ENCODE data around the gene ZNF724. TPM values are rescaled to one million over a fixed set of nuclear protein-coding genes. Genes with fewer than 3 reads are reported as not detected.

Gene ZNF724
- total and polyA plus RNA-seq, 10 of the 15 experiments (the other 5 are each of a cell fraction or from before 2014, with no cell fraction given), result 0.71 to 14.7 (median 4.2) TPM

- TF ChIP-seq, protein P1, sequence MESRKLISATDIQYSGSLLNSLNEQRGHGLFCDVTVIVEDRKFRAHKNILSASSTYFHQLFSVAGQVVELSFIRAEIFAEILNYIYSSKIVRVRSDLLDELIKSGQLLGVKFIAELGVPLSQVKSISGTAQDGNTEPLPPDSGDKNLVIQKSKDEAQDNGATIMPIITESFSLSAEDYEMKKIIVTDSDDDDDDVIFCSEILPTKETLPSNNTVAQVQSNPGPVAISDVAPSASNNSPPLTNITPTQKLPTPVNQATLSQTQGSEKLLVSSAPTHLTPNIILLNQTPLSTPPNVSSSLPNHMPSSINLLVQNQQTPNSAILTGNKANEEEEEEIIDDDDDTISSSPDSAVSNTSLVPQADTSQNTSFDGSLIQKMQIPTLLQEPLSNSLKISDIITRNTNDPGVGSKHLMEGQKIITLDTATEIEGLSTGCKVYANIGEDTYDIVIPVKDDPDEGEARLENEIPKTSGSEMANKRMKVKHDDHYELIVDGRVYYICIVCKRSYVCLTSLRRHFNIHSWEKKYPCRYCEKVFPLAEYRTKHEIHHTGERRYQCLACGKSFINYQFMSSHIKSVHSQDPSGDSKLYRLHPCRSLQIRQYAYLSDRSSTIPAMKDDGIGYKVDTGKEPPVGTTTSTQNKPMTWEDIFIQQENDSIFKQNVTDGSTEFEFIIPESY (IDR thresholded peaks at IDR 0.05), result no peak
- TF ChIP-seq E2F4 (IDR thresholded peaks at IDR 0.05; ENCODE audit: low read depth, low read length) (no peak), PBX3 (IDR thresholded peaks at IDR 0.05; ENCODE audit: insufficient replicate concordance, low read depth, low read length) (no peak), NR2C1 (IDR thresholded peaks at IDR 0.05) (no peak), IKZF2 (IDR thresholded peaks at IDR 0.05) (no peak), FOXK2 (IDR thresholded peaks at IDR 0.05) (no peak), NFYB (IDR thresholded peaks at IDR 0.05; ENCODE audit: insufficient read depth, low read depth, low read length) (no peak)
Measured at GRCh38 chr19:23203841-23204344, 46.3 kb downstream of the ZNF724 start (continued).

DNA sequence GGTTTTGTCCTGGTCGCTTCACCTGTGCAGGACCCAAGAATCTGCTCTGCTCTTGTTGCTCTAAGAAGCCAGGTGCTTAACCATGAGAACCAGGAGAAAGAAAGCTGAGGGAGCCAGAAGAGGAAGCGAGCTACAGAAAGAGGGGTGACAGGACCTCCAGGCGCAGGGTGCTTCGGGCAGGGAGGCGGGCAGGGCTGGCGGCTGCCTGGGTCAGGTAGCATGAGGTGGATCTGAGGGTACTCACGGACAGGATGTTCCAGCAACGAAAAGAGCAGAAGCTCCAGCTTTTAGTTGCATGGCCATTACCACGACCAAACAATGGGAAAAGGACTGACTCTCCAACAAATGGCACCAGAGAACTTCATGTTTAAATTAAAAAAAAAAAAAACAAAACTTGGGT, 59.9 kb downstream of the ZNF724 start:
- in situ Hi-C loops (cut with MboI), result no loop called here
- Histone ChIP-seq H3K27ac (ENCODE audit: control insufficient read depth, insufficient read depth) (no peak overlapping the region), H4K20me1 (ENCODE audit: control insufficient read depth, insufficient read depth) (no peaks in the 10 kb centered on the region), H3K9ac (ENCODE audit: control insufficient read depth, insufficient read depth, low read length) (no peak overlapping the region), H3K36me3 (ENCODE audit: control insufficient read depth in 2 of 2, insufficient read depth in 2 of 2, low read length in 1 of 2) (no peaks in the 10 kb centered on the region), H3K4me3 (no peak overlapping the region), H3K79me2 (ENCODE audit: control insufficient read depth, insufficient read depth, low read length) (no peaks in the 10 kb centered on the region), H3K9me3 (replicated peaks; ENCODE audit: control insufficient read depth, insufficient read depth, low read length) (no peaks in the 10 kb centered on the region; the same call in 2 of the 3 replicates), H3K4me1 (ENCODE audit: control insufficient read depth, insufficient read depth, low read length) (no peaks in the 10 kb centered on the region), H3K4me2 (ENCODE audit: control insufficient read depth, insufficient read depth) (no peak overlapping the region), H3K27me3 (replicated peaks in 1 of 2; ENCODE audit: control insufficient read depth in 2 of 2, insufficient read depth in 2 of 2, low read length in 1 of 2) (no peaks in the 10 kb centered on the region), H2AFZ (ENCODE audit: control insufficient read depth, low read depth, low read length) (no peak overlapping the region)
- no peak for DNase-seq (ENCODE audit: low read depth, low spot score)
- RAD21 ChIA-PET (ENCODE audit: unreplicated experiment), result no interaction called here
- FAIRE-seq, result no peak
- no TSS peak for BruUV-seq (replicated peaks)
- intact Hi-C loops (cut with micrococcal nuclease; ENCODE audit: unreplicated experiment), result no loop called here
- no peak for ATAC-seq
- WGBS (ENCODE audit: insufficient coverage, insufficient replicate concordance, low lambda C conversion rate, missing lambda C conversion rate), result 49% methylated on average over 9 of the region's 9 CpGs
- SMC1A ChIA-PET (ENCODE audit: uncharacterized antibody, unreplicated experiment), result no interaction called here
- CTCF ChIA-PET, result no interaction called here
- POLR2A ChIA-PET, result no interaction called here
- TF ChIP-seq, protein P2, sequence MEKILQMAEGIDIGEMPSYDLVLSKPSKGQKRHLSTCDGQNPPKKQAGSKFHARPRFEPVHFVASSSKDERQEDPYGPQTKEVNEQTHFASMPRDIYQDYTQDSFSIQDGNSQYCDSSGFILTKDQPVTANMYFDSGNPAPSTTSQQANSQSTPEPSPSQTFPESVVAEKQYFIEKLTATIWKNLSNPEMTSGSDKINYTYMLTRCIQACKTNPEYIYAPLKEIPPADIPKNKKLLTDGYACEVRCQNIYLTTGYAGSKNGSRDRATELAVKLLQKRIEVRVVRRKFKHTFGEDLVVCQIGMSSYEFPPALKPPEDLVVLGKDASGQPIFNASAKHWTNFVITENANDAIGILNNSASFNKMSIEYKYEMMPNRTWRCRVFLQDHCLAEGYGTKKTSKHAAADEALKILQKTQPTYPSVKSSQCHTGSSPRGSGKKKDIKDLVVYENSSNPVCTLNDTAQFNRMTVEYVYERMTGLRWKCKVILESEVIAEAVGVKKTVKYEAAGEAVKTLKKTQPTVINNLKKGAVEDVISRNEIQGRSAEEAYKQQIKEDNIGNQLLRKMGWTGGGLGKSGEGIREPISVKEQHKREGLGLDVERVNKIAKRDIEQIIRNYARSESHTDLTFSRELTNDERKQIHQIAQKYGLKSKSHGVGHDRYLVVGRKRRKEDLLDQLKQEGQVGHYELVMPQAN (conservative IDR thresholded peaks at IDR 0.05), result no peak
- TF ChIP-seq NRF1 (conservative IDR thresholded peaks at IDR 0.05; ENCODE audit: low read depth, low read length) (no peak), POLR2A (IDR thresholded peaks at IDR 0.05; ENCODE audit: low read depth, low read length) (no peak), RAD21 (IDR thresholded peaks at IDR 0.05; ENCODE audit: insufficient read depth, low read depth, low read length) (no peak), ZNF687 (IDR thresholded peaks at IDR 0.05) (no peak), POU2F2 (IDR thresholded peaks at IDR 0.05; ENCODE audit: borderline replicate concordance, low read depth, low read length) (no peak)
